ENCODE measurements around the gene CCBE1.

Gene CCBE1

DNA sequence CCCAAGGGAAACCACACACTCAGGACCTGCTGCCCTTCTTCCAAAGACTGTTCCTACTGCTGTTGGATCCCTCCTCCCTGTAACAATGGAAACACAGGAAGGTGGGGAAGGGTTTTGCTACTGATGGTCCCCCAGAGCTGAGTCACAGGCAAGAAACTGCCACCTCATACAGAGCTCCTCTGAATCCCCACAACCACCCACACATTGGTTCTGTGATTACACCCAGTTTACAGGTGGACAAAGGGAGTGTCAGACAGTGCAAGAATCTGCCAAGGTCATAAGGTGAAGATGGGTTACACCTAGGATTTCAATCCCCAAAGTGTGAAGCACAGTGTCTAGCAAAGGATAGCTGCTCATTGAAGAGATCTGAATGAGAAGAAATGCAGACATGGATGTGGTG, 196.5 kb downstream of the CCBE1 start:
- no peak for DNase-seq

DNA sequence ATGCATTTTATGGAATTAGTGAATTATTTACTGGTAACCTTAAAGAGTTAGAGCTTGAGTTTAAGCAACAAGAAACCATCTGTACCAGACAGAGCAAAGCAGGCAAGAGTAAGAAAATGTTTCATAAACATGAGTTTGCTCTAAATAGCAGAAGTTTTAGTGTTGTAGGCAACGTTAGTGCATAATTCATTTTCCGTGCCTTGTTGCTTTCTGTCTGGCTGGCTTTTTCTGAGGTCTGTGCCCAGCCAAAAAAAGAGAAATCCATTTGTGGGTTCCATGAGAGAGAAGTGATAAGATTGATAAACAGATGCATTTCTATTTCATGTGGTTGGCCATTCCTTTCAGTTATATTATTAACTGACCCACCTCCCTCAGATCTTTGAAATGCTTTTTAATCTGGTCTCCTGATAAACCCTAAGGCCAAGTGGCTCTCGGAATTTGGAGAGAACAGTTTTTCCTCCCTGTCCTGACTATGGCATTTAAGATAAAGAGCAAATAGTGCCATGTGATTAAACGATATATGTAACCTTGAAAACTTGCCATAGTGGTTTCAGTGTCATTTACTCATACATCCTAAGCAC, 198.6 kb downstream of the CCBE1 start:
- DNase-seq, result no peak

DNA sequence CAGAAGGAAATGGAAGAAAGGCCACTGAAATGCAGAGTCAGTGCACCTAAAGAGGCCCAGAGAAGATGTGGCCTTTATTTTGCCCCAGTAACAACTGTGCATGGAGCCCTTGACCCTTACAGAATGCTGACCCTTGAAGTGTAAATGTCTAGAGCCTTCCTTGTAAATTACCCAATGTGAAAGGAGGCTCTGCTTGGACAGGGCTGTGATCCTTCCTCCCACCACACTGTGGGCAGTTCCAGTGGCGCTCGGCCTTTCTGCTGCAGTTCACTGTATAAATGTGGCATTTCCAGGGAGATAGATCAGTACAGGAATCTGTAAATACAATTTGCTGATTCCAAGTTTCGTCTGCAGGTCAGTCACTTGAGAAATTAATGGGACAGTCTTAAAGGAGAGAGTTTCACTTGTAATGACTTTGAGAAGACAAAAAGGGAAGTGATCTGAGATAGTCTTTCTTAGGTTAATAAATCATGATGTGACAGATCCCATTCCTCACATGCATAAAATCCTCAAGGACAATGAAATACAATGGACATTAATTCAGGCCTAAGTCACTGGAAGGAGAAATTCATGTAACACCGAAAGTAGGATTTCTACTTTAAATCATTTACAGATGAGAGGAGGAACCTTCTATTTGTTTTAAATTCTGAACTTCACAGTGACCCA, 204.3 kb downstream of the CCBE1 start:
- no peak for DNase-seq

DNA sequence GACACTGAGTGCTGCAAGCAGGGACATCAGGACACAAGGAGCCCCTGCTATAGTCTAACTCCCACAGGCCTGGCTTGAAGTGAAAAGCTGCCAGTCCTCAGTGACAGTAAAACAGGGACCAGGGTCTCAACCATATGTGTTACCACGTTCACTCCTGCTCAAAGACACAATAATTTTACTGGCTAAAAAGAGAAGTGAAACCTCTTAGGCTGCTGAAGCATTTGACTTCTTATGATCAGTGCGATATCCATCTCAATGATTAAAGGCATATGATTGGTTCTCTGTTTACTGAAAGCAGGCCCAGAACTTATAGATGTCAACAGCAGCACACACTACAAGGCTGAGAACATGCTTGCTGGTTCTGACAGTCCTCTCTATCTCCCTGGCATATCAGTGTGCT, 208.3 kb downstream of the CCBE1 start:
- DNase-seq, result no peak

DNA sequence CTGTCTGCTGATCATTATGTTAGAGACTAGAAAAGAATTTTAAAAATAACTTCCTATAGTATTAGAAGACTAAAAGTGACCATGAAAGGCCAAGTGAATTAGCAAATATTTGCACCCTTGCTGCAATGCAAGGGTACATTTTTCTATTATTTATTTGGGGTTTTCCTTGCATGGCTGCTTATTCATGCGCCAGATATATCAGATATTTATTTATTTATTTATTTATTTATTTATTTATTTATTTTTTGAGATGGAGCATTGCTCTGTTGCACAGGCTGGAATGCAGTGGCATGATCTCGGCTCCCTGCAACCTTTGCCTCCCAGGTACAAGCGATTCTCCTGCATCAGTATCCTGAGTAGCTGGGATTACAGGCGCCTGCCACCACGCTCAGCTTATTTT, 211.8 kb downstream of the CCBE1 start:
- DNase-seq, result no peak

DNA sequence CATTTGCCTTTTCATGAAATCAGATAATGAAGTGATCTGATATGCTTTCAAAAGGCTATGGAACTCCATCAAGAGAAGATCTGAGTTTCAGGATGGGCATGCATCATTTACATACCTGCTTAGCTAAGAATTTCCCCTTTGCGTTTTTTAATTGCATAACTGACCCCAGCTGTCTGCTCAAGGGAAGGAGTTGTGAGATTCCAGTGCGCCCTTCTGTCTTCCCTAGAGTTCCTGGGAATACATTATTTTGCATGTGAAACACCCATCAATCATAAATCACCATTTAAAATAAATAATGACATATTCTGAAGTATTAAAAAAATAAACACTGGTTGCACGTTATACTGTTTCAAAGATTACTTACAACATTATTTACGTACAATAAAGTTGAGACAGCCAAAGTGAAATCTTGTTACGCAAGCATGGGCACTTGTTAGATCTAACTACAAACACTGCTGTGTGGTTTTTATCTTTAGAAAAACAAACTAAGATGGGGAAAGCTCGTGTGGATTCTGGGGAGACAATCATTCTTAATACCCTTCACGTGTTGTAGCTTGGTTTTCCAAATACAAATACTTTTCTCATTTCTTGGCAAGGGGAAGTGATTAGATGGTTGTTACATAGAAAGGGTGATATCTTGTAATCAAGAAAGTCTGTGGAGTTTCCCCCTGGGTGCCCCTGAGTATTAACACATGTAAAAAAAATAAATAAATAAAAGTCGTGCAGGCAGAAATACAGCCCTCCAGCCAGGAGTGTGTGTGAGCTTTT, 212.5 kb downstream of the CCBE1 start:
- no peak for DNase-seq

DNA sequence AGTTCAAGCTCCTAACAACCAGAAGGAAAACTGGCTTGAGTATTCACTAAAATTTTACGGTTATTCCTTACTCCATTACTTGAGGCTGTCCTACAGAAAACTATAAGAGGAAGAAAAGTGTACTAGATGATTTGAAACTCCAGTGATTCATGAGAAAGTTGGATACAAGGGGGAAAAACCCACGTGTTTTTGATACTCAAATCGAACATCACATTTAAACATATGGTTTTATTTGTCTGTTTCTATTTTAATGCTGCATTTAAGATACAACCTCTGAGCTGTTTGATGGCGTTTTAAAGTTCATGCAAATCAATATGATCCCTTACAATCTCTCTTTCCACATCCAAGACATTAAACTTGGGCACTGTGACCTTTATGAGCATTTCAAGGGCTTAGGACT, 213.1 kb downstream of the CCBE1 start:
- no peak for DNase-seq

DNA sequence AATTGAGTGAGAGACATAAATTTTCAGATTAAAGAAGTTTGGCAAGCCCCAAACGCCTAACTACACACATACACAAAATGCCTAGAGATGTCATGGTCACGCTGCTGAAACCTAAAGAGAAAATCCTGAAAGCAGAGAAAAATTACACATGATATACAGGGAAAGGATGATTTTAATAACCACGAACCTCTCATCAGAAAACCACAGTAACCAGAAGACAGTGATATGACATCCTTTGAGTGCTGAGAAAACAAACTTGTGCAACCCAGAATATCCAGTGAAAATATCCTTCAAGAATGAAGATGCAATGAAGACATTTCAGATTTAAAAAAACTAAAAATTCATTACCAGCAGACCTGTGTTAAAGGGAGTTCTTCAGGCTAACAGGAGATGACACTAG, 215.8 kb downstream of the CCBE1 start:
- DNase-seq, result no peak

DNA sequence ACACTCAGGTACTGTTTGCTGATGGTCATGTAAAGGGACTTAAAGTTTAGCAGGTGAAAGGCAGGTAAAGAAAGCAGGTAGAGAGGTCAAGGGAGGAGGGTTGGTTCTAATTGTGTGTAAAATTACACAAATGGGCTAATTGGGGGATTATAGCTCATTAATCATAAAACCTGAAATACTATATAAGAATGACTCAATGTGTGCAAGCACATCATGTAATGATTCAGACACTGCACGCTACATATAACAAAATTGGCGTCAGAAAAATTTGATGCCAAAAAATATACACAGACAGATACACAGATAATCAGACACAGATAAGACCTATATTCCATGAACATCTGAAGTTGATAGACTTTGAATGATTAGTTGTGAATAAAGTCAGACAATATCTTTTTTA, 217.4 kb downstream of the CCBE1 start:
- DNase-seq, result no peak

DNA sequence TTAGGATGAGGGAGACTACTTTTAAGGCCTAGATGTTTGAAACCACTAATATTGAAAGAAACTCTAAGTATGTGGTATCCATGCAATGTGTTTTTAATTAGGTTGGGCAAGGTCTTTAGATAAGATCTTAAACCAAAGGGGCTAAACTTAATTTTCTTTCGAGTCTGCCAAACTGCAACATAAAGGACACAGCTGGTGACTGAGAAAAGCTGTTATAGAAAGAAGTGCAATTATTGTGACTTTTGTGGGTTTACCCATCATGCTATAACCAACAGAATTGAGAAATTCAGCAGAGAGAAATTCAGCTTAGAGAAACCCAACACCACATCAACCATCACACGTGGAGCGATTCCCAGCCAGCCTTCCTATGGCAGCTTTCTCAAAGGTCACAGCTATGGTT, 218.6 kb downstream of the CCBE1 start:
- DNase-seq, result no peak

DNA sequence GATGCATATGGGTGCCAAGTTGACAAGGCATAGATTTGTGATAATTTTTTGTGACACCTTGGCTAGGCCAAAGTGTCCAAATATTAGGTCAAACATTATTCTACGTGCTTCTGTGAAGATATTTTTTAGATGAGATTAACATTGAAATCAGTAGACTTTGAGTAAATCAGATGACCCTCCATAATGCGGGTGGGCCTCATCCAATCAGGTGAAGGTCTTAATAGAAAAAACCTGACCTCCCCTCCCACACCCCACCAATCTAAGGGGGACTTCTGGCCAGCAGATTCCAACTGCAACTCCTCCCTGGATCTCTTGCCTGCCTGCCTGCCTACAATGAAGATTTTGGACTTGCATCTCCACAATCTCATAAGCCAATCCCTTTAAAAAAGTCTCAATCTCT, 219.4 kb downstream of the CCBE1 start:
- DNase-seq, result no peak

DNA sequence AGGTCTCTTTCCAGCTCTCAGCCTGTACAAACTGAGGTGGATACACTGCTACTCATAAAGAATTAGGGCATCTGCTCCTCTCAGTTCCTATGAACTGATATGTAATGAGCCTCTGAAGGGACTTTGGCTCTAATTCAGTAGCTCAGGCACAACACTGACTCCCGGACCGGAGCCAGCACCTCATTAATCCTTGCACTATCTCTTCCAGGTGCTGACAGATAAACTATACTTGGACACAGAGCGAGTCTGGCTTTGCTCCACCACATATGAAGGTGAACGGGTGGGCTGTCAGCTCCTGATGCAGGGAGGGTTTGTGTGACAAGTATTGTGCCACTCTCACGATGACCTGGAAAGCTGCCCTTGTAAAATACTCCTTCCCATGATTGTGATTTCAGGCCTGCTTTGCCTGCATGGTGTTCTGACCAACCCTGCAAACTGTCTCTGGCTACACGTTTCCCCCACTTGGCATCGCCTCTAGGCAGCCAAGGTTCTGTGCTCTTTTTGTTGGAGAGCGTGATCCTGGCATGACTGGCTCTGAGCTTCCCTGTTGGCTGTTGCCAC, 226.6 kb downstream of the CCBE1 start:
- DNase-seq, result no peak

DNA sequence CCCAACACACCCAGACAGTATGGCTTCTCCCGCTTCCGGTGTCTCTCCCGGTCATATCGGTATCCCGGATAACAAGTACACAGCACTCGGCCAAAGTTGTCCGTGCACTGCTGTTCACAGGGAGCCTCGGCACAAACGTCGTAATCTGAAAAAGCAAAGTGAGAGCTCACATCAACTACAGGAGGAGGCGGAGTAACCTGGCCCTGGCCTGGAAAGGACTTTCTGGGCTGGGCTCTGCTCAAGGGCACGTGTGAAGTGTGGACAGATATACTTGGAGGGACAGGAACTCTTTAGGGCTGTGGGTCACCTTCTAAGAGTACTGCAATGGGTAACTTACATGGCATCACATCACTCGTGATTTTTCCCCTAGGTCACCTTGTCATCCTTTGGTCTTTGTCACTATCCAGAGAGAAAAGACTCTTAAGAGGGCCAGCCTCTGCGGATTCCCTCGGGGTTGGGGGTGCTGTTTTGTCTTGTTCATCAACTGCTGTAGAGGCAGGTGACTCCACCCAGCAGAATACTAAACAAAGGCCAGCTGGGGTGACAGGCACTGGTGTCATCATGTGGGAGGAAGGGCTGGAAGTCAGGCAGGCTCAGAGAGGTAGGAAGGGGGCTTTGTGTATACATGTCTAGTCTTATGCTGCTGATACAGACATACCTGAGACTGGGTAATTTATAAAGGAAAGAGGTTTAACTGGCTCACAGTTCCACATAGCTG, 227.6 kb downstream of the CCBE1 start:
- DNase-seq, result no peak

DNA sequence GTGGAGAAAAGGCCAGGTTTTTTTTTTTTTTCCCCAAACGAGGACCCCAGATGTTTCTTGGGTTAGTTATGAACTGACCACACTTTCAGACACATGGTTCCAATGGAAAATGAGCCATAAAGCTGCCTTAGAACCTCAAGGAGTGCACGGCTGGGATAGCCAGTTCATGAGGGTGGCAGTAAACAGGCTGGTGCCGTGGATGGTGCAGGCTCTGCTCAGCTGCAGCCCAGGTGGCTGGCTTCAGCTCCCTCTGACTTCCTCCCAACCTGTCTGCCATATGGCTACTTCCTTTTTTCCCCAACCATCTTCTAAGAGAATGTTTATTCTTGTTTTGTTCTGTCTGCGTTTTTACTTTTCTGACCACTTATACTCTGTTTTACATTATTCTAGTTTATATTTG, 228.4 kb downstream of the CCBE1 start:
- no peak for DNase-seq

DNA sequence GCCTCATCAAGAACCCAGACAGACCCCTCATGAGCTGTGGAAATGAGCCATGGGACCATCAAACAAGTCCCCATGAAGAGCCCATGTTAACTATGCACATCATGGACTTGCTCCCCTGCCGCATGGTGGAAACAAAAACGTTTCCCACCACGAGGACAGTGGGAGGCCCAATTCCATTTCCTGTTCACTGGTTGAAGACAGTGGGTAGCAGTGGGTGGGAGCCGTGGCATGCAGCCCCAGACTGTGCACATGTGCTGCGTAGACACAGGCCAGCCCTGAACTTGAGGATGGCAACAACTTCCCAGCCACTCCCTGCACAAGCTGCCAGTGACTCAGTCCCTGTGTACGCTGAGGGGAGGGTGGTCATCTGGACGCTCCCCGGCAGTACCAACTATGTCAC, 229.7 kb downstream of the CCBE1 start:
- DNase-seq, result no peak

DNA sequence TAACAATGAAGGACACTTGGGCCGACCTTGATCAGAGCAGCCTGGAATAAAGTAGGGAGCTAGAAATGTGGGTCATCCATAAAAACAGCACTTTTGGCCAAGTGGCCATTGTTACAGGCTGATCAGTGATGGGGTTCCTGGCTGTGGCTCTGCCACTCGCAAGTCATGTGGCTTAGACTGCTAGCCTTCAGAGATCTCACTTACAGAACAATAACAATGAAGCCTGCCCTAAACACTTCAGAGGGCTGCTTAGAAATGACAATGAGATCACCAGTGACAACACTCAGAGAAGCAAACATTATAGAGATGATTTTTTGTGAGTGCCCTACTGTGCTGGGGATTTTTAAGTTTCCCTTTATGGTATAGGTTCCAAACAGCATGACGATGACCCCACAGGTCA, 230.2 kb downstream of the CCBE1 start:
- no peak for DNase-seq

DNA sequence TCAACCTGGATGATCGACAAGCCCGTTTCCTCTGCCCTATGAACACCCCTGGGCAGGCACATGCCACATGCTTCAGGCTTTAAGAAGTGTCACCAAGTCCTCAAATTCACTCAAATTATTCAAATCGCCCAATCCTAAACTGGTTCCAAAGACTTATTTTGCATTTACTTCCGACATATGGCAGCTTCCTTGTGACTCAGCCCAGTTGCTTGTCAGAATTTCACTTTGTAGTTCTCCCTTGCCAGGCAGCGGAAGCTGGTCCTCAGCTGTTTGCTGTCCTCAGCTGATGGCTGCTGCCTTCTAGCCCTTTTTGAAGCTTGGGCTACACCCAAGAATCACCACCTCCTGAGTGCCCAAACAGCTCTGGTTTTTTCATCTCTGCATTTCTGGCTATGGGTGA, 232.7 kb downstream of the CCBE1 start:
- peak in 5 of 58 donors; percentile 4 to 18 (median 5) for DNase-seq

DNA sequence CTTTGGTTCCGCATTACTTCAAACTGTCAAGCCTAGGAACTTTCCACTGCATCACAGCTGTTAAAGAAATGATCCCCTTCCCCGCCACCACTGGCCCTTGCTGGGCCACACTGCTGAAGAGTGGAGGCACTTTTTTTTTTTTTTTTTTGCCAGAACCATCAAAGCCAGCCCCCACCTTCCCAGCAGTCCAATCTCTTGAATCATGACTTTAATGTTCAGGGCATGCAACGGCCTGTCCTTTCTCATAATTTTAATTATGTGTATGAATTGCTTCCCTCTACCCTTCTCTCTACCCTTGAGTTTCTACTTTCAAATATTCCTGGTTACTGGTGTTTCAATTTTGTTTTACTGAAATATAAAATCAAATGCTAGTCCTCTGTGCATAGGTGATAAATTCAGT, 236.1 kb downstream of the CCBE1 start:
- no peak for DNase-seq

DNA sequence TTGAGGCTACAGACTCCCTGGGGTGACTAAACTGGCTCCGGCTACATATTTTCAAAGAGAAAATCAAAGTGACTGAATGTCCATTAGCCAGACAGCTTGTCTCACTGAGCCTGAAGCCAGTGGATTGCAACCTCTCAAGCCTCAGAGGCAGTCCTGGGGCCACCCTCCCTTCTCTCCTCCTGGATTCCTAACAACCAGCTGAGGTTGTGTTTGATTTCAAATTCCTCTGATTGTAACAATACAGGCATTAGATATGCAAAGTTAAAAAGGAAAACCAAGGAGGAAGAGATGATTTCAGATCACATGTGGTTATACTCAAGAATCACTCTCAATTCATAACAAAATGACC, 237.2 kb downstream of the CCBE1 start:
- DNase-seq, result no peak

DNA sequence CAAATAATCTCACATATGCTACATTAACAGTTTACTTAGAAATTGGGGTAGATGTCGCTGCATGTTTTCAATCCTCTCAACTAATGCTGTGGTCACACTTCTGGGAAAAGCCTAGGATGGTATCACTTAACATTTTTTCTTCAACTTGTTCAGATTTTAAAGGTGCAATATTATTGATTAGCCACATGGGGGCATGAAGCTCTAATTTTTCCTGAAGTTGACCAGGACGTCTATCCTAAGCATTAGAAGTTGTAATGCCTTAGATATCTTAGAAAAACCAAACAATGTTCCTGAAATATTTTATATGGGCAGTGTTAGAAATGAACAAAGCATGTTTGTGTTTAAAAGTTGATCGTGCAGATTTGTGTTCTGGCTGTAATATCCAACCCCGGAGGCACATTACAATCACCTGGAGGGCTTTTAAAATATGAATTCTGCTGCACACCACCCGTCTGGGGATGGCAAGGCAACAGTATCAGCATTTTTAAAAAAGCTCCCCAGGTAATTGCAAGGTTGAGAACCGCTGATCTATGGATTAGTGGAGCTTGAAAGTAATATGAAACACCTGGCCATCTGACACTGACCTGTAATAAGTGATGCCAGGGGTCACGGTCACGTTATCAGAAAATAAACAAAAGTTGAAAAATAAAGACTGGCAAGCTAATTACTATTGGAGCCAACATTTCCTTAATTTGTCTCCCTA, 237.7 kb downstream of the CCBE1 start:
- DNase-seq, result peak in 1 of 58 donors; percentile 4

DNA sequence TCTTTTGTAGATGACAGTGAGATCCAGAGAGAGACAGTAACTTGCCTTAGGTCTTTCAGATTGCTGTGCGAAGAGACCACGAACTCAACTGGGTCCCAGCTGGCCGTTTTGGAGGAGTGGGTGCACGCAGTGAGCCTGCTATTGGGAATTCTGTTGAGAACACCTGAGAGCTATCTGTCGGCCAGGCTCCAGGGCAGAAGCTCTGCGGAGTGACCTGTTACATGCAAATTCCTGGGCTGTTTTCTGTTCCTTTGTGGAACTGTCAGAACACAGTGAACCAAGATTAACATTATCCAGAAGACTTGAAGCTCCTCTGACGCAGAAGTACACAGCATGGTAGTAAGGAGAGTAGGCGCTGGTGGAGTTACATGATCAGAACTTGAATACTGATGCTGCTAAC, 238.6 kb downstream of the CCBE1 start:
- DNase-seq, result no peak
